GM21737 (cell line): Measurements from ENCODE around the gene ETV6.
"Not testable (repeated sequence)": the region's sequence is repeated elsewhere in the genome, so short reads cannot be mapped to it uniquely, and the experiment has no call there.

ENCODE experiments used
- ATAC-seq: cut with Tn5 transposase; IDR thresholded peaks from one replicate; pipeline ENCODE4 v1.9.1; 2021; ENCODE audit warnings: mild to moderate bottlenecking, moderate library complexity; ENCODE audit not compliant: unreplicated experiment

The ETV6 gene

DNA sequence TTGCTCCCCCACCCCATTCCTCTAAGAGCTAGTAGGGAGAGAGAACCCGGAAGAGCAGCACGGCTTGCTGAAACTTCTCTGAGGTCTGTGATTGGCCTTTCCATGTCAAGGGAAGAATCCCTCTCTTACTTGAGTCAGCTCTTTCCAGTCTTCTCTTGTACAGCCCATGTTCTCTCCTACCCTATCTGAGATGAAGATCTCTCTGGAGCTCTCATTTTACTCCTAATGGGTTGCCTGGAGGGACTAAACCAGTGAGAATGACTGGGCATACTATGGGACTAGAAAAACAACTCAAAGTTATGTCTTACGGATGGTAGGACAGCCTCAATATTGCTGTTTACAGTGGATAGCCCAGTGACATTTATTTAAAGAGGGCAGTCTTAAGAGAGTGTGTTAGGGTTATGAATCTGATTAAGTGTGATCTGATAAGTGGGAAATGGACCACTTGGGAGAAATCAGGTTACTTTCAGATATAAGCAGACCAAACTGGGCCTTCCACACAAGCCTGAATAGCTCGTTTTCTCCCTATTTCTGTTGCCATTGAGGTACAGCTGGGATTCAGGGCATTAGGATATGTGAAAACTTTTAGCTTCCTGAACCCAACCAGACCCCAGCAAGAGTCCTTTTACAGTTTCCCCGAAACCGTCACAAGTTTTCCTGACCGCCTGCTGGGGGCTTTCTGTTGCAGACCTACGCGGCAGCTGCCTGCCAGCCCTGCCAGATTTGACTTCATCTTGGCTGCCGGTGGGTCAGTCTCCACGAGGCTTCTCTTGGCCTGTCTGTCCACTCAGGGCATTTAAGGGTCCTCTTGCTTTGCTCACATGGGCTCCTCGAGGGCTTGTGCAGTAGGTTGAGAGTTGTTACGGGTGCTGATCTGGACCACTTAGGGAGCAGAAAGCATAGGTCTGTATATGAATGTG is 16.9 kb downstream of the ETV6 start:
- ATAC-seq, result no peak

GRCh38 chr12:11667171-11667570 is 17.7 kb downstream of the ETV6 start:
- no peak for ATAC-seq

GRCh38 chr12:11668611-11669010 is 19.1 kb downstream of the ETV6 start:
- ATAC-seq, result no peak

DNA sequence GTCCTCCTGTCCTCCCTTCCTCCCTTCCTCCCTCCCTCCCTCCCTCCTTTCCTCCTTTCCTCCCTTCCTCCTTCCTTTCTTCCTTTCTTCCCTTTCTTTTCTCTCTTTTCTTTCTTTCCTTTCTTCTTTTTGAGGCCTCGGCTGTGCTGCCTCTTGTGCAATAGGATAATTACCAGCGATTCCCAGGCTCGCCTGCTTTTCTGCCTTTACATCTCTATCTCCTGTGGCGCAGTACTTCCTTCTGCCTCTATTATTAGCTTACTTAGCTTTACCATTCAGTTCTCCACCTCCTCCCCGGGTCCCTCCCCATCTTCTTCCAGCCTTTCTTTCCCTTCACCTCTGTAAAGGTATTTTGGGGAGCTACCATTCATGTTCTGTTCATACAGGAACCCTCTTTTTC is 19.9 kb downstream of the ETV6 start:
- no peak for ATAC-seq

DNA sequence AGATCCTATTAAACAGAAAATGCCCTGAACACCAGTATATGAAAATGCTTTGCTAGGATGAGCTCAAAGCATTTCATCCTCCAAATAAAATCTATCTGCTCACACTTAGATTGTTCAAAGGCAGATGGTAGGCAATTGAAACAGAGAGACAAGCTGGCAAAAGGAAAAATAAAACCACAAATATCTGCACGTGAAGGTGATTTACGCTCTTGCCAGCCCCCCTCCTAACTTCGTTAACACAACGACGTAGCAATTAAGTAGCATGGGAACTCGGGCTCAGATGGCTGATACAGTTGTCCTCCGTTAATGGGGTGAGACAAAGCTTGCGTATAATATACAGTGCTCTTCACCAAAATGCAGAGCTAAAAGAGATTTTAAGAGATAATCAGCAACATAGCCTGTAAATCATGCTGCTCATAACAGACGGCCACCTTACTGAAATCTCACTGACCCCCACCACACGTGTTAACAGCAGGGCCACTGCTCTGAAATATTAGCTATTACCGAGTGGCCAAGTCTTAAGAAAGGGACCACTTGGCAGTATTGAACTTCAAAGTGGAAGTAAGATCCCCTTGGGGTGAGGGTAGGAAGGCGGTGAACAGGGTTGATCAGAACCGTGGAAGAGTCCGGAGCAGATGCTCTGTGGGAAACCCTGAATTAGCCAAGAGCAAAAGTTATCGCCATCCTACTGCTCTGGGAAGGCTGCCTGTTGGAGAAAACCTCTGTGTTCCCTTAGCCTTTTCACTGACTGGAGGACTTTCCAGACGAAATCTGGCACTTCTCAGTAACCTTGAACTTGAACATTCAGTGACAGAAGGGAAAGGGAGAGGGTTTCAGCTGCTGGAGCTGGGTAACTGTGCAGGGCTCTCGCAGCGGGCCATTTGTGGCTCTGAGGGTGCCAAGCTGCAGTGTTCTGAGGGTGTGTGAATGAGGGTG is 23.1 kb downstream of the ETV6 start:
- no peak for ATAC-seq

DNA sequence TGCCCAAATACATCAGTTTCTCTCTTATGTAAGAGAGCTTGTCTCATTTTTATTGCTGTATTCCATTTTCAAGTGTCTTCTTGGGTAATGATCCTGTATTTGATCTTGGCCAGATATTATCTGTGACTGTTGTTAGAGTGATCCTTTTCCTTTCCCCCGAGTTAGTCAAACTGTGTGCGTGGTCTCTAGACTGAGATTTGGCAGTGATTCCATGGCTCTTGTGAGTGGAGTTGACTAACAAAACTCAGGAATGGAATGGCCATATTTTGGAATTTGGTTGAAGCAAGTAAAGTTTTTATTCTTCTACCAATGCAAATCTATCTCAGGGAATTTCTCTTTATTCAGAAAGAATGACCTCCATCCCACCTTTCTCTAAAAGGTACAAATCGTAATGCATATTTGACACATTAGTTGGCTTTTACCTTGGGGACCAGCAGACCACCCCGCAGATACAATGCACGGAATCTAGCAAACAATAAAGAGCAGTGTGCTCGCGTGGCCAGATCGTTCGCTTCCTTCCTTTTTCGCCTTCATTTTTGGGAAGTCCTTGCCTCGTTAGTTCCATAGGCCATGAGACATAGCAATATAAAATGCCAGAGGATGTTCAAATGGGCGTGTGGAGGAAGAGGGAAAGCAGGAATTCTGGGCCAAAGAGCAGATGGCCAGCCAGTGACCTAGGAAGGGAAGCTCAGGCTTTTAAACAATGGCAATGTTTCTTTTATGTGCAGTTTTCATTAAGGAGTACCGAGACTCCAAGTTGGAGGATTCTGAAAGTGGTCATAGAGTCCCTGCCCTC is 24.4 kb downstream of the ETV6 start:
- no peak for ATAC-seq

GRCh38 chr12:11674894-11675390 is 25.5 kb downstream of the ETV6 start:
- ATAC-seq, result no peak

DNA sequence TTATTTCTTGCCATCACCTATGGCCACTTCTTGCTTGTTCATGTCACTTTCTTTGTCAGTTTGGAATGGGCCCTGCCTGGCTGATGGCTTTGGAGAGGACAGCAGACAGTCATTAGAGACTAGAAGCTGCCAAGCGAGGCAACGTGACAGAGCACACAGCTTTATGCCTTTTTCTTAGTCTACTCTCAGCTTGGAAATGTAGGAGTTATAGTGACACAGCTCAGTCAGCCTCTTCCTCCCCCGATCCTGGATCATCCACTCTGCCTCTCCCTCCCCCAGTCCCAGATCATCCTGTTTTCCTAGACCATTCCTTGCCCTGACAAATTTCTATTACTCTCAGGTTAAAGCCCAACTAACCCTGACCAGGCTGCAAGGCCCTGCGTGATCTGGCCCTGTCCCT is 26.6 kb downstream of the ETV6 start:
- ATAC-seq, result no peak

- no peak for ATAC-seq
Observed at GRCh38 chr12:11677093-11677492, 27.6 kb downstream of the ETV6 start.

GRCh38 chr12:11677752-11678151 is 28.3 kb downstream of the ETV6 start:
- ATAC-seq, result no peak

- no peak for ATAC-seq
Observed at GRCh38 chr12:11678781-11679180, 29.3 kb downstream of the ETV6 start.

GRCh38 chr12:11681207-11681606 is 31.7 kb downstream of the ETV6 start:
- no peak for ATAC-seq

DNA sequence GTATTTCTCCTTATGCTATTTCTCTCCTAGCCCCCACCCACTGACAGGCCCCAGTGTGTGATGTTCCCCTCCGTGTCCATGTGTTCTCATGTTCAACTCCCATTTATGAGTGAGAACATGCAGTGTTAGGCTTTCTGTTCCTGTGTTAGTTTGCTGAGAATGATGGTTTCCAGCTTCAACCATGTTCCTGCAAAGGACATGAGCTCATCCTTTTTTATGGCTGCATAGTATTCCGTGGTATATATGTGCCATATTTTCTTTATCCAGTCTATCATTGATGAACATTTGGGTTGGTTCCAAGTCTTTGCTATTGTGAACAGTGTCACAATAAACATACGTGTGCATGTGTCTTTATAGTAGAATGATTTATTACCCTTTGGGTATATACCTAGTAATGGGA is 32.2 kb downstream of the ETV6 start:
- ATAC-seq, result not testable (repeated sequence)

DNA sequence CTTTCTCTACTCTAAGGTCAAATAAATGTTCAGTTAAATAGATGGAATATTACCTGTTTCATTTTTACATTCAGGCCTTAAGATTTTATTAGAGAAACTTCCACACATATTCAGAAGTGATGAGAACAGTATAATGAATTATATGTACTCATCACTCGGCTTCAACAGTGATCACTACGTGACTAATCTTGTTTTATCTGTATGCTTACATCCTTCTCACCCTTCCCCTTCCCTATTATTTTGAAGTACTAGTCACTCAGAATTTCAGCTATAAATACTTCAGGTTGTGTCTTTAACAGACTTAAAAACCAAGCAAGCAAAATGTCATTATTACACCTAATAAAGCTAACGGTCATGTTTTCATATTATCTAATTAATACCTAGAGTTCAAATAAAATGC is 34.9 kb downstream of the ETV6 start:
- no peak for ATAC-seq

DNA sequence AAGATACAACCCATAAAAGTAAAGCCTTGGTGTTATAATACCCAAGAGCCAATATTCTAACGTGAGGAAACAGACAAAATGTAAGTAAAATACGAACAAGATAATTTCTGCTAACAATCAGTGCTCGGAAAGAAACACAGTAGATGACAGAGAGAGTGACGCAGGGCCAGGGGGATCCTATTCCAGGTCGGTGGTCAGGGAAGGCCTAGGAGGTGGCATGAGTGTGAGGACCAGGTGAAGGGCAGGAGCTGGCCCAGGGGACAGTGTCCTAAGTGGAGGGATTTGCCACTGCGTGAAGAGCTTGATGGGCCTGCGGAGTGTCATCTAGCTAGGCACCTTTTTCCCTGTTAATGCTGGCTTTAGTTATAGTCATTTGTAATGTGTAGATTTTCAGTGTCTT is 35.3 kb downstream of the ETV6 start:
- ATAC-seq, result no peak

GRCh38 chr12:11685316-11685715 is 35.8 kb downstream of the ETV6 start:
- no peak for ATAC-seq

DNA sequence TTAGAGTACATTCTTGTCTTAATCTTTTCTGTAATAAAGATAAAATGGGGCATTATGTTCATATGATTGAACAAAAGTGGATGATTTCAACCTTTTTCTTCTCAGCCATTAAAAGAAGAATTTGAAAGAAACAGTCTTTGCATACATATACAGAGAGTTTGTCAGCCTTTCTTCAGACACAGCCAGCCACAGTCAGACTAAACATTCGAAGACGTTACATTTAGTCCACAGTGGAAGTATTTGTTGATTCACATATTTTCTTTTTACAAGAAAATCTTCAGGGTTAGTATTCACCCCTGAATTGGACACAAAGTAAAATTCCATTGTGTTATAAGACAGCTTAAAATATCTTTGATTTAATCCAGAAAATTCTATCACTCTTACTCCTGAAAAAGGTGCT is 36.2 kb downstream of the ETV6 start:
- no peak for ATAC-seq

- no peak for ATAC-seq
Observed at GRCh38 chr12:11686120-11686519, 36.6 kb downstream of the ETV6 start.

DNA sequence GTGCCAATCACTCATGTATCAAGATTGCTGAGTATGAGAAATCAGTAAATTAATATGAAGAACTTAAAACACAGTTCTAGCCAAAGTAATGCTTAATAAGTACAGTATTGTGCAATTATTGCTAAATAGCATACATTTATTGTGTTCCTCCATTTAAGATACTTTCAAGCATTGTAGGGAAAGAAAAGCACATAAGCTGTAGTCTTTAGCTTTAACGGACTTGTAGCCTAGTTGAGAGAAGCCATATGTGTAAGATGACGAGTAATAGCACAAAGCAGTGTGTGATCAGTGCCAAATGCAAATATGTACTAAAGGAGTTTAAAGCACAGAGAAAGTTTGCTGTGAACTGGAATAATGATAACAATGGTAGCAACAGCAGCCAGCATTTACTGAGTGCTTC is 38.1 kb downstream of the ETV6 start:
- no peak for ATAC-seq

- ATAC-seq, result no peak
Observed at GRCh38 chr12:11688379-11688778, 38.9 kb downstream of the ETV6 start.

- ATAC-seq, result no peak
Observed at GRCh38 chr12:11688831-11689230, 39.4 kb downstream of the ETV6 start.
